NCI-H2081 (cell line): ENCODE results near the gene ACTL6B.

Source experiments
- DNase-seq, 2 experiments: peaks; one replicate each; lab custom pipeline; 2025; lab: John Stamatoyannopoulos, UW

Gene ACTL6B

GRCh38 chr7:100599911-100600729, 56.1 kb downstream of the ACTL6B start:
- DNase-seq: no peak

- no peak for DNase-seq
Measured at GRCh38 chr7:100598425-100598824, 57.8 kb downstream of the ACTL6B start.

- DNase-seq: no peak
Measured at GRCh38 chr7:100595188-100595587, 61.1 kb downstream of the ACTL6B start.
